Activated CD4-positive, CD25-positive, alpha-beta regulatory T cell treated with anti-CD3 and anti-CD28 coated beads, Interleukin-2, amount 50 U/mL, for 24 hours (primary cell): ENCODE measurements around the gene PCDHA12.
"Not testable (repeated sequence)": the region's sequence is repeated elsewhere in the genome, so short reads cannot be mapped to it uniquely, and the experiment has no call there.

Source experiments
- ATAC-seq, 2 donors: fragments of 150-1000 bp; cut with Tn5 transposase; one replicate each; pipeline ENCODE4 v1.10.0; 2021; ENCODE audit warnings: mild to moderate bottlenecking in 1 of 2, moderate library complexity in 1 of 2

Gene PCDHA12

DNA sequence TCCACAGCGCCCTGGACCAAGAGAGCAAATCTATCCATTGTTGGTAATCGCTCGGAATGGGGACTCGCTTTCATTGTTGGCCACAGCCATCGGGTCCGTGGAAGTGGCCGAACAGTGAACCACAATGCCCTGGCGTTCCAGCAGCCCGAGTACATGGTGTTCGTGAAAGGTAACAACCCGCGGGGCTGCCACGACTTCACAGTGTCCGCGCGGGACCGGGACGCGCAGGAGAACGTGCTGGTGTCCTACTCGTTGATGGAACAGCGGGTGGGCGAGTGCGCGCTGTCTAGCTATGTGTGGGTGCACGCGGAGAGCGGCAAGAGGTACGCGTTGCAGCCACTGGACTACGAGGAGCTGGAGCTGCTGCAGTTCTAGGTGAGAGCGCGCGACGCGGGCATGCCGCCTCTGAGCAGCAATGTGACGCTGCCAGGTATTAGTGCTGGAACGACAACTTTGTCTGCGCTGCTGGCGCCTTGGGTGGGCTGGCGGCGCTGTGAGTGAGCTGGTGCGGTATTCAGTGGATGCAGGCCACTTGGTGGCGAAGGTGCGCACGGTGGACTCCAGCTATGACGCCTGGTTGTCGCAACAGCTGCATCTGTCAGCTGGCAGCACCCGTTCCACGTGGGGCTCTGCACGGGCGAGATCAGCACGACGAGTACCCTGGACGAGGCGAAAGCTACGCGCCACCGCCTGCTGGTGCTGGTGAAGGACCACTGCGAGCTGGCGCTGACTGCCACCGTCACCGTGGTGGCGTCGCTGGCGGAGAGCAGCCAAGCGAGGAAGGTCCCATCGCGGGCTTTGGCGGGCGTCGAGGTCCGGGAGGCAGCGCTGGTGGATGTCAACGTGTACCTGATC, 12.4 kb upstream of the PCDHA12 start:
- no peak for ATAC-seq

DNA sequence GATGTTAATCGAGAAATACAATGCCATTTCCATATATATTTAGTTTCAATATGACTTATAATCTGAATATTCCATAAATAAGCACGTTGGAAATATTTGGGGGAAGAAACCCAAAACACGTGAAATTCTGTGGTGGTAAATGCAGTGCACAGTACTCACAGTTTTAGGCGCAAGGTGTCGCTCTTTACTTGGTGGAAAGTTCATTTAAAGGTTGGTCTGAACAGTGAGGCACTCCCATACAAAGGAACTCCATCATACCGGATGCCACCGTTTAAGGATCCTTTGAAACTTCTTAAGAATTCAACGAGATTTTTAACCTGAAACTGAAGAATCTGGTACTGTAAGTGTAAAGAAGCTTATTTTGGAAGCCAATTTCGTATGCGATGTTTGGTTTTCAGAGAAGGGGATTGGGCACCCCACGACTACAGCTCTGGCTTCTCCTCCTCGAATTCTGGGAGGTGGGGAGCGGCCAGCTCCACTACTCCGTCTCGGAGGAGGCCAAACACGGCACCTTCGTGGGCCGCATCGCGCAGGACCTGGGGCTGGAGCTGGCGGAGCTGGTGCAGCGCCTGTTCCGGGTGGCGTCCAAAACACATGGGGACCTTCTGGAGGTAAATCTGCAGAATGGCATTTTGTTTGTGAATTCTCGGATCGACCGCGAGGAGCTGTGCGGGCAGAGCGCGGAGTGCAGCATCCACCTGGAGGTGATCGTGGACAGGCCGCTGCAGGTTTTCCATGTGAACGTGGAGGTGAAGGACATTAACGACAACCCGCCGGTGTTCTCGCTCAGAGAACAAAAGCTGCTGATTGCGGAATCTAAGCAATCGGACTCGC, 6.2 kb upstream of the PCDHA12 start, which contains the start of gene PCDHA11:
PCDHA11 (plus strand) TSS at position 237 of the 834 bp plus-strand sequence; CDS start at position 384, 147 bp downstream.
- no peak for ATAC-seq

GRCh38 chr5:140869555-140869886, 5.6 kb upstream of the PCDHA12 start:
- ATAC-seq: no peak

GRCh38 chr5:140870221-140871201, 4.6 kb upstream of the PCDHA12 start:
- ATAC-seq: no peak

DNA sequence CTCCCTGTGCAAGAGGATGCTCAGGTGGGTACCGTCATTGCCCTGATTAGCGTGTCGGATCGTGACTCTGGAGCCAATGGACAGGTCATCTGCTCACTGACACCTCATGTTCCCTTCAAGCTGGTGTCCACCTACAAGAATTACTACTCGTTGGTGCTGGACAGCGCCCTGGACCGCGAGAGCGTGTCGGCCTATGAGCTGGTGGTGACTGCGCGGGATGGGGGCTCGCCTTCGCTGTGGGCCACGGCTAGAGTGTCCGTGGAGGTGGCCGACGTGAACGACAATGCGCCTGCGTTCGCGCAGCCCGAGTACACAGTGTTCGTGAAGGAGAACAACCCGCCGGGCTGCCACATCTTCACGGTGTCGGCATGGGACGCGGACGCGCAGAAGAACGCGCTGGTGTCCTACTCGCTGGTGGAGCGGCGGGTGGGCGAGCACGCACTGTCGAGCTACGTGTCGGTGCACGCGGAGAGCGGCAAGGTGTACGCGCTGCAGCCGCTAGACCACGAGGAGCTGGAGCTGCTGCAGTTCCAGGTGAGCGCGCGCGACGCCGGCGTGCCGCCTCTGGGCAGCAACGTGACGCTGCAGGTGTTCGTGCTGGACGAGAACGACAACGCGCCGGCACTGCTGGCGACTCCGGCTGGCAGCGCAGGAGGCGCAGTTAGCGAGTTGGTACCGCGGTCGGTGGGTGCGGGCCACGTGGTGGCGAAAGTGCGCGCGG, 1.6 kb downstream of the PCDHA12 start:
- ATAC-seq: not testable (repeated sequence)

- no peak for ATAC-seq
Observed at GRCh38 chr5:140877262-140877581, 2.1 kb downstream of the PCDHA12 start.

DNA sequence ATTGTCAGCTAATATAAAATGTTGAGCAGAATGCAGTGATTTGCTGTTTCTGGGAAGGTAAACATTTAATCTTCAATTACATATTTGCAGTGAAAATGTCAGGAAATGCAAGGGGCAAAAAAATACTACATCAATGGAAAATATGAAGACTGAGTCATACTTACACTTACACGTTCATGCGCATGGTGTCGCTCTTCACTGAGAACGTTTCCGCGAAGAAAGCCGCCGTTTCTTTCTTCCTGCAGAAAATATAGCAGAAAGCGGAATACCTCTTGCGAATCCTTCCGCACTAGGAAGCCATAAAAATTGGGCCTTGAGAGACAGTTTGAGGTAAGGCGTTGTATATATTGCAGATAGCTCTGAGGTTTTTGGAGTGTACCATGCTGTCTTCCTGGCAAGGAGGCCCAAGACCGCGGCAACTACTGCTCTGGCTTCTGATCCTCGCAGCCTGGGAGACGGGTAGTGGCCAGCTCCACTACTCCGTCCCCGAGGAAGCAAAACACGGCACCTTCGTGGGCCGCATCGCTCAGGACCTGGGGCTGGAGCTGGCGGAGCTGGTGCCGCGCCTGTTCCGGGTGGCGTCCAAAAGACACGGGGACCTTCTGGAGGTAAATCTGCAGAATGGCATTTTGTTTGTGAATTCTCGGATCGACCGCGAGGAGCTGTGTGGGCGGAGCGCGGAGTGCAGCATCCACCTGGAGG, 6.9 kb downstream of the PCDHA12 start, which contains the start of gene PCDHA13:
PCDHA13 (plus strand) TSS at position 236 of the 702 bp plus-strand sequence; CDS start at position 381, 145 bp downstream.
- ATAC-seq: no peak

GRCh38 chr5:140882591-140882899, 7.4 kb downstream of the PCDHA12 start:
- no peak for ATAC-seq

- ATAC-seq: no peak
Observed at GRCh38 chr5:140883373-140883772, 8.3 kb downstream of the PCDHA12 start.

- no peak for ATAC-seq
Observed at GRCh38 chr5:140883927-140884697, 9.0 kb downstream of the PCDHA12 start.

- no peak for ATAC-seq
Observed at GRCh38 chr5:140916325-140916724, 41.2 kb downstream of the PCDHA12 start.

GRCh38 chr5:140923601-140924000, 48.5 kb downstream of the PCDHA12 start:
- ATAC-seq: no peak

DNA sequence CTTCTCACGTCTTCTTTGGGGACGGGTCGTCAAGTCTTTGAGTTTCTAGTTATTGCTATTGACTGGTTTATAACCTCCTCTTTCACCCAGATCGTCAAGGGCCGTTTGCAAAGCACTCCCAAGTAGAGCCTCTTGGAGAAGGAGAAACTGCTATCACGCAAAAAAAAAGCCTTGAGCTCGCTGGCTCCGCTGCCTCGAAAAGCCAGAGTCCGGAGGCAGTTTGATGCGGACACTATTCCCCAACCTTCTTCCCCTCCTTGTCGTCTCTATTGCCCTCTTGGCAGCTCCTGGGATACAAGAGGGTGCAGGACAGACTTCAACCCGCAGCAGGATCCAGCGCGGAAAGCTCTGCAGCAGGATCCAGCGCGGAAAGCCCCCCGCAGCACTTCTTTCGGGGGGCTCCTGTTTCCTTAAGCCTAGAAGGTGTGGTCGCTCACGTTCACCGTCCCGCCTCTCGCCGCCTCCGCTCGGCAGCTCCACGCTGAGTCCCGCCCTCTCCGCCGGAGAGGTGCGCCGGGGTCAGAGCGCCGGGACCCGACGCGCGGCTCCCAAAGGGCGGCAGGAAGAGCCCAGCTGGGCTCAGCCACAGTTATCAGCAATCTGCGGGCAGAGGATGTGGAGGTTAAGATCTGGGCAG, 50.8 kb downstream of the PCDHA12 start, which contains the start of gene PCDHAC1:
PCDHAC1 (plus strand) TSS at position 494 of the 637 bp plus-strand sequence. CDS start 594 bp downstream, outside the sequence.
- no peak for ATAC-seq

DNA sequence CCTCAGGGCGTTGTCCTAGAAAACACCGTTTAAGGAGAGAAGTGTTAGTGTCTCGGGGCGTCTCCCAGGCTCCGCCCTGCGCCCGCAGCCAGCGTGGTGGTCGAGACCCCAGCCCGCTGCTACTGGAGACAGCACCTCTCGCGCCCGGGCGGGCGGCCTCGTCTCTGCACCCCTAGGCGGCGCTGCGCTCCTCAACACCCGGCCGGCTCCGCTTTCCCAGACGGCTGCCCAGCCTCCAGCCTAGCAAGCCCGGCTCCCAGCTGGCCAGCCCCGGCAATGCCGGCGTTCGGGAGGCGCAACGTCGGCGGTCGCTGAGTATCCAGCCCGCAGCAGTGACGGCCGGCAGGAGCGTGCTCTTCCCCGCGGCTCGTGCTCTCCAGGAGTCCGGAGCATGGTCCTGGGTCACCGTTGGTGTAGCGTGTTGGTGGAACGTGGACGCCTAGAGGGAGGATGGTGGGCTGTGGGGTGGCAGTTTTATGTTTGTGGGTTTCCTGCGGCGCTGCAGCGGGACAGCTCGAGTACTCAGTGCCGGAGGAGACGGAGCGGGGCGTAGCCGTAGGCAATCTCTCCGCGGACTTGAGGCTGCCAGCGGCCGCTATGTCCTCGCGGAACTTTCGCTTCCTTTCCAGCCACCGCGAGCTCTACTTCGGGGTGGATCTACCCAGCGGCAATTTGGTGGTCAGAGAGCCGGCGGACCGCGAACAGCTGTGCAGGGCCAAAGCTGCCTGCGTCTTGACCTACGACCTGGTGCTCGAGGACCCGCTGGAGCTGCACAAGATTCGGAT, 51.5 kb downstream of the PCDHA12 start:
- ATAC-seq: peak; percentile 13 to 32

GRCh38 chr5:140927228-140927573, 52.1 kb downstream of the PCDHA12 start:
- ATAC-seq: no peak
